Left lobe of liver (tissue), 2 donors: ENCODE results near the gene TULP1. TPM values are rescaled to one million over a fixed set of nuclear protein-coding genes. Genes with fewer than 3 reads are reported as not detected.
"Not testable (repeated sequence)": the region's sequence is repeated elsewhere in the genome, so short reads cannot be mapped to it uniquely, and the experiment has no call there.

Experiments used
- ATAC-seq: fragments of 200-7000 bp; cut with Tn5 transposase; one replicate; pipeline ENCODE4 v1.9.1; 2020; ENCODE audit warnings: mild to moderate bottlenecking, moderate library complexity
- DNase-seq: peaks from one replicate; pipeline ENCODE4 v3.0.0-alpha.2; 2020; ENCODE audit warnings: low spot score
- total RNA-seq: library from RNA; stranded (reverse); gene quantifications from one replicate; pipeline ENCODE4 v1.2.1, GENCODE V29; 2021
- donor health status: DM: no; HTN: no; CAD: no; lungs with moderate emphysema.
- donor health status: DM: no; HTN: yes; CAD: no.

TULP1 gene
- total RNA-seq, 1 donor from 2014 or later, result not detected

DNA sequence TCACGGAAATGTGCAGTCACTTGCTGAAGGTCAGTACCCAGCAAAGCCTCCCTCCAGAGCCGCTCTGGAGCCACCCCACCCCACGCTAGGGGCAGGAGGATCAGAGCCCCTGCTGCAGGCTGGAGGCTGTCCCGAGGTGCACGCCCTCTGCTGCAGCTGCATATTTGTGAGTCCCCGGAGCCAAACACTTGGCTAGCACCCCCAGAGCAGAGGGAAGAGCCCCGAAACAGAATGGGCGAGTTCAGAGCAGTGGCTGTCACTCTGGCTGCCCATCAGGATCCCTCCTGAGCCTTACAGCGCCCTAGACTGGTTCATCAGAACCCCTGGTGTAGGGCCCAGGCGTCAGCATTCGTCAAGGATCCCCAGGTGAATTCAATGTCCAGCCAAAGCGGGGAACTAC is 9.5 kb upstream of the TULP1 start:
- DNase-seq, result no peak

DNA sequence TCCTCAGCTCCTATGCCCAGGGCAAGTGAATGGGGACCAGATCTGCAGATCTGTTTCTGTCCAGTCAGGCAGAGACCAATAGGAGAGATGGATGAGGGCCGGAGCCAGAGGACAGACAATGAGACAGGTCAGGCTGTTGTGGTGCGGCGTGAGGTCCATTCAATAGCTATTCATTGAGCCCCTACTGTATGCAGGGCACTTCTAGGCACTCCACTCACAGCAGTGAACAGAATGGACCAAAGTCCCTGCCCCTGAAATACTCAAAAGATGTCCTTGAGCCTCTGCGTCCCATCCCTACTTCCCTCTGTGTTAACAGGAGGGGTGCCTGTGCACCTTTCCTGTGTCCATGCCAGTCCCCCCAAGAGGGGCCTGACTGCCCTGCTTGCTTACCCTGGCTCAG is 8.5 kb upstream of the TULP1 start:
- no peak for DNase-seq
- ATAC-seq, result no peak

More for the DNA sequence above, 9.5 kb upstream of the TULP1 start:
- no peak for ATAC-seq

DNA sequence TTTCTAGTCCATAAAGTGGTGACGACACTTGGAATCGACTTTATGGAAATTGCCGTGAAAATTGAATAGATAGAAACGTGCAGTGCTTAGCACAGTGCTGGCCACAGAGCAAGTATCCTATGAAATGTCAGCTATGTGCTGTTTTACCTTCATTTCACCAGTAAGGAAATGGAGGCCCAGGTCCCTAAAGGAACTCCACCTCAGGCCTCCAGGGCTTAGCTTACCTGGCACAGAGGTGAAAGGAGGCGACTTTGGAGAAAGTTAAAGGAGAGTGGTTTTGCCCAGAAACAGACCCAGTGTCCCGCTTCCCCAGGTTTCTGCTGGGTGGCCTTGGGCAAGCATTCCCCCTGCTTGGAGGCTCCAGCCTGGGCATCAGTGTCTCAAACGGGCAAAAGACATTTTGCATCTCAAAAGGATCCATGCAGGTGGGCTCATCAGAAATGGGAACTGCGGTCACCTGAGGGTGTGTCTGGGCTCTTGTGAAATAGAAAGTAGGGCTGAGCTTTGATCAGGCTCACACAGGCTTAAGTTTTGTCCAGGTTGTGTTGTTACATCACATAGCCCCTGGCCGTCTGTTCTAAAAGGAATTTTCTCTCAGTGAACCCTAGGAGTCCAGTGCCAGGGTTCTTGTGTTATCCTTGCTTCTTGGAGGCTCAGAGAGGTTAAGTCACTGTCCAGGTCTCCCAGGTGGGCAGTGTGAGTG is 6.8 kb upstream of the TULP1 start:
- no peak for DNase-seq

DNA sequence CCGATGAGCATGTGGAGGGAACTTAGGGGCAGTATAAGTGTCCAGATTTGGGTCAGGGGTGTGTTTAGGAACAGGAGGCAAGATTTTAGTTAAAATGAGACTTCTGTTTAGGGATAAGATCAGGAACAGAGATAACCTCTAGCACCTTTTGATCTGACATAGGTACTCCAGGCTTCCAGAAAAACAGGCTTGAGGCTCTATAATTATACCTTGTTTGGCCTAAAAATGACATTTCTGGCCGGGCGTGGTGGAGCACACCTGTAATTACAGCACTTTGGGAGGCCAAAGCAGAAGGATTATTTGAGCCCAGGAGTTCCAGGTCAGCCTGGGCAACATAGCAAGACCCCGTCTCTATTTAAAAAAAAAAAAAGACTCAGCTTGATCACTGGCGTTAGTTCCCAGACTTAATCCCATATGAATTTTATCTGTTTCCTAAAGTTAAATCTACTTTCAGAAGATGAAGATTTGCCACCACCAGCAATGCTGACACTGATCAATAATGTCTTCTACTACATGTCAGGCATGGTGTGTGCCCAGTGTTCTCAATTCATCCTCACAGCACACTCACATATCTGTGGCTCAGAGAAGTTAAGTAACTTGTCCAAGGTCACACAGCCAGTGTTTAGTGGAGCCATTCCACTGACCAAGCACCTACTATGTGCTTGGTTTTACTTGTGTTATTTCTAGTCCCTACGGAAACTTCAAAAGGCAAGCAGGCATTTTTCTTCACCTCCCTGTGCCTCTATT is 6.0 kb upstream of the TULP1 start:
- no peak for ATAC-seq
- no peak for DNase-seq

More for the DNA sequence above, 6.8 kb upstream of the TULP1 start:
- ATAC-seq, result no peak

DNA sequence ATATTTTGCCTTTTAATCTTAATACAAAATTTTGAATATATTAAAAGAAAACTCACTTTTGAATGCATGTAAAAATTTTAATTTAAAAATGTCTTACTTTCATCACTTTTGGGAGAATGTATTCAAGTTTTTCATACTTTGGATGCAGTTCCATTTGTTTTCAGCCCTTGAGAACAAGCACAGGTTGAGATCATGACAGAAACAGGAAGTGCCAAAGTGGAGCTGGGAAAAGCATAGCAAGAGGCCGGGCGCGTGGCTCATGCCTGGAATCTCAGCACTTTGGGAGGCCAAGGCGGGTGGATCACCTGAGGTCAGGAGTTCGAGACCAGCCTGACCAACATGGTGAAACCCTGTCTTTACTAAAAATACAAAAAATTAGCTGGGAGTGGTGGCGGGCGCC is 5.3 kb upstream of the TULP1 start:
- not testable (repeated sequence) for ATAC-seq, DNase-seq

DNA sequence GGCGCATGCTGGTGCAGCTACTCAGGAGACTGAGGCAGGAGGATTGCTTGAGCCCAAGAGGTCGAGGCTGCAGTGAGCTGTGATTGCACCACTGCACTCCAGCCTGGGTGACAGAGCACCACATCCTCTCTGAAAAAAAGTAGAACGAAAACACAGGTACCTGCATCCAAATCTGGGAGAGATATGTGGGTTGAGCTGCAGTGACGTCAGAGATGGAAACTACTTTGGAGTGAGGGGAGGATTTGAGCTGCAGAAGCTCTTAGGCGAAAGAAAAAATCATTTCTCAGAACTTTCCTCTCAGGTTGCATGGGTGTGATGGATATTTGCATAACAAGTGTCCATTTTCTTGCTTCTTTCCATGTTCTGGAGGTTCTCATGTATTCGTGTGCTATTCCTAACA is 4.0 kb upstream of the TULP1 start:
- ATAC-seq (no peak), DNase-seq (no peak)

DNA sequence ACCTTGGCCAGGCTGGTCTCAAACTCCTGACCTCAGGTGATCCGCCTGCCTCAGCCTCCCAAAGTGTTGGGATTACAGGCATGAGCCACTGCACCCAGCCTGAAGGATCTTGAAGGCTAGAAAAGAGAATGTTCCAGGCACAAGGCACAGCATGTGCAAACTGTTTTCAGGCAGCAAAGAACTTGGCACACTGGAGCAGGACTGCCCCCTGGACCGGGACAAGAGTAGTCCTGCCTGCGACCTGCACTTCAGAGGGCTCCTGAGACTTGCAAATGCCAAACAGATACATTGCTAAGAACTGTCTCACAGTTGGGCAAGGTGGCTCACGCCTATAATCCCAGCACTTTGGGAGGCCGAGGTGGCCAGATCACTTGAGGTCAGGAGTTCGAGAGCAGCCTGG is 3.2 kb upstream of the TULP1 start:
- not testable (repeated sequence) for ATAC-seq

DNA sequence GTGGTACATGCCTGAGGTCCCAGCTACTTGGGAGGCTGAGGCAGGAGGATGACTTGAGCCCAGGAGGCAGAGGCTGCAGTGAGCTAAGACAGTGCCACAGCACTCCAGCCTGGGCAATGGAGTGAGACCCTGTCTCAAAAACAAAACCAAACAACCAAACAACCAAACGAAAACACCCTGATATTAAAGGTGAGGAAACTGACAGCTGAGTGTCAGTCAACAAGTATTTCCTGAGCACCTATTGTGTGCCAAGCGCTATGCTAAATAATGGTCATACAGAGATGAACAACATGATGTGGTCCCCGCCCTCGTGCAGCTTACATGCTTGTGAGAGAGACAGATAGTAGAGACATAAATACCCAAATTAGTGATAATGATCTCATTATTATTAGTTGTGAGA is 1.9 kb upstream of the TULP1 start:
- DNase-seq (no peak), ATAC-seq (no peak)

More for the DNA sequence above, 3.2 kb upstream of the TULP1 start:
- DNase-seq, result not testable (repeated sequence)

DNA sequence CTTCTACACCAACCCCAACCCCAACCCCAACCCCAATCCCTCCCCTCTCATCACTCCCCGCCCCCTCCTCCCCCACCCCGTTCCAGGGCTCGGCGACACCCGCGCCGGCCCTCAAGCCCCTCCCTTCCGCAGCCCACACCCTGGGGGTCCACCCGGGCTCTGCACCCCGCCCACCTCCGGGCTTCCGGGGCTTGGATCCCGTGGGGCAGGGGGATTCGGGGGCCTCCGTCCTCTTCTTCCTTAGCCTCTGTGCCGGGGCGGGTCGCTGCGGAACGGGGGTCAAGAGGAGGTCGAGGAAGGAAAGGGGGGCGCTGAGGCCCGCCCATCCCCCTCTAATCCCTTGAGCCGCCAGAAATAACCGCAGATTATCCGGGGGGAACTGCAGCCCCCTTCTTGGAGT is 690 bp downstream of the TULP1 start:
- ATAC-seq, result no peak

DNA sequence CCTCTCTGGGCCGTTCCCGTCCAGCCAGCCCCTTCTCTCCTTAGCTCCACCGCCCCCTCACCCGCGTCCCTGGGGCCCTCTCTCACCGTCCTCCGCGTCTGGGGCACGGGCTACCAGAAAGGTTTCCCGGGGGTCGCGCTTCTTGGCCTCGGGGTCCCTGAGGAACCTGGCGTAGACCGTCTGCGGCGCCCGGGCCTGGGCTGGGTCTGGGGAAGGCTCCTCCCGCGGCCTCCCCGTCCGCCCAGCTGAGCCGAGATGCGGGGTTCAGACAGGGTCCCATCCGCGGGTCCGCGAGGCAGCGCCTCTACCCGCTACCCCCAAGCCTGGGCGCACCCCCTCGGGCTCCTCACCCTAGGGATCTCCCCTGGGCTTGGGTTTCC is 1.1 kb downstream of the TULP1 start:
- ATAC-seq (no peak), DNase-seq (no peak)

More for the DNA sequence above, 690 bp downstream of the TULP1 start:
- no peak for DNase-seq

DNA sequence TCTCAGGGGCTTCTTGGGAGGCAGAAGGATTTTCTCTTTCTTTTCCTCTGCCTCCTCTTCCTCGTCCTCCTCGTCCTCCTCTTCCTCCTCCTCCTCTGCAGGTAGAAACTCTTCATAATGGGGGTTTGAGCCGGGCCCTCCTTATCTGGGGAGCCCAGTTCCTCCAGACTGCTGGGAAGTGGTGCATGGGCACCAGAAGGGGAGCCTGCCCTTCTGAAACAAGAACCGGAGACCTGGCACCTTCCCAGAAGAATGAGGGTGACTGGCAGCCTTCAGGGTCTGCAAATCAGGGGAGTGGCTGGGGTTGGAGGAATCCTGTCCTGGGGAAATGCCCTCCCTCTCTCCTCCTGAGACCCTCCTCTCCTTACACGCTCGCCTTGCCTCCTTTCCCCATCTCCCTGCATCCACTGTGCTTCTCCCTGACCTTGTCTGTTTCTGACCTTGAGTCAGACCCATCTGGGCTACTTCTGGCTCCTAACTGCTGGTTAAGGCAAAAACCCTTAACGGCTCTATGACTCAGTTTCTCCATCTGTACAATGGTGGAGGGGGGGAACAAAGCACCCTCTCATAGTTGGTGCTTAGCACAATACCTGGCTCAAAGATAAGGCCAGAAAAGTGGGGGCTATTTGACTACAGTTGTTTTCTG is 1.7 kb downstream of the TULP1 start:
- ATAC-seq, result no peak
- DNase-seq, result no peak

DNA sequence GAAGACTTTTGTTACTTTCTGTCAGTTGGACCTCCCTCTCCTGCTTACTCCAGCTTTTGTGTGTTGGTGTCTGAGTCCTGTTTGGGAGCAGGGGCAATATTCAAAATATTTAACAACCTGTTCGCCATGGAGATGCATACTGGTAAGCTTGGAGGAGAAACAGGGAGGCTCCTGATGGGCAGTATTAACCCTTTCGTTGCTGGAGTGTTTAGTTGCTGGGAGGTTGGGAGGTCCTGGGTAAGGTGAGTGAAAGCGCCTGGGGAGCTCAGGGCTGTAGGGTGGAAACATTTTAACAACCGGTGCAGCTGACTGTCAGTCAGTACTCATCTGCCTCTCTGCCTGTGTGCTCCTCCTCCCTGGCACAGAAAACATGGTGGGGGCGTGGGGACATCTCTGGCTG is 4.2 kb downstream of the TULP1 start:
- no peak for ATAC-seq
- DNase-seq, result no peak

DNA sequence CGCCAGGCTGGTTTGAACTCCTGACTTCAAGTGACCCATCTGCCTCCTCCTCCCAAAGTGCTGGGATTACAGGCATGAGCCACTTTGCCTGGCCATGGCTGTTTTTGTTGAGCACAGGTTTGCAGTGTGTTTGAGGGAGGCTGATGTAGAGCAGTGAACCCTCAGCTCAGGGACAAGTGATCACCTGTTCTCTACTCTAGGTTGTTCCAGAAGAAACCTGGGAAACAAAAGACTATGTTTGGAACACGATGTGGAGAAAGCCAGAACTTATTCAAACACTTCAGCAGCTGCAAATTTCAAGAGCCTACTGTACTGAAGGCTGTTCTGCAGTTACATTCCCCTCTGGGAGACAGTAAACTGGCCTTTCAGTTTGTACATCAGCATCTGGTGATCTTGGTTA is 4.7 kb downstream of the TULP1 start:
- ATAC-seq (no peak), DNase-seq (no peak)

DNA sequence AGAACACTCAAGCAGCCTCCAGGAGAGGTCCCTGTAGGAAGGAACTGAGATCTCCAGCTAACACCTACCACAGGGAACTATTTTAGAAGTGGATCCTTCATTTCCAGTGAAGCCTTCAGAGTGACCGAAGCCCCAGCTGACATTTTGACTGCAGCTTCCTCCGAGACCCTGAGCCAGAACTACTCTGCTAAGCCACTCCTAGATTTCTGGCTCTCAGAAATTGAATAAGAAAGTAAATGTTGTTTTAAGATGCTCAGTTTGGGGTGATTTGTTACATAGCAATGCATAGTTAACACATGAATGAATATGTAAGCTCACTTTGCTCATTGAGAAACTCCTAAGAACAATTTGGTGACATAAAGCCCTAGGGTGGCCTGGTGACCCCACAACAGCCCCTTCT is 5.5 kb downstream of the TULP1 start:
- ATAC-seq (no peak), DNase-seq (no peak)

DNA sequence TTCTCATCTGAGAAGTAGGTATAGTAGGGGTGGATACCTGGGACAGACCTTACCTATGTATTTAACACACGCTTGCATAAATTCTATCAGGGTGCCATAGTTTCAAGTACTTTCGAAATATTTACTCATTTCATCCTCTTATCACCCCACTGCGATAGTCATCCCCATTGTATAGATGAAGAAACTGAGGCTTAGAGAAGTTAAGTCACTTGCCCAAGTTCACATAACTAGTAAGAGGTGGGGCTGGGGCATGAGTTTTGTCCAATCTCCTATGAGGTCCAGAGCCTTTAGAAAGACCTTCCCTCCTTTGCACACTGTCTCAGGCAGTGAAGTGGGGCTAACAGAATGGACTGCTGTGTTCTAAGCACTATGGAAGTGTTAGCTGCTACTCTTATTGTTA is 6.2 kb downstream of the TULP1 start:
- DNase-seq (no peak), ATAC-seq (no peak)

DNA sequence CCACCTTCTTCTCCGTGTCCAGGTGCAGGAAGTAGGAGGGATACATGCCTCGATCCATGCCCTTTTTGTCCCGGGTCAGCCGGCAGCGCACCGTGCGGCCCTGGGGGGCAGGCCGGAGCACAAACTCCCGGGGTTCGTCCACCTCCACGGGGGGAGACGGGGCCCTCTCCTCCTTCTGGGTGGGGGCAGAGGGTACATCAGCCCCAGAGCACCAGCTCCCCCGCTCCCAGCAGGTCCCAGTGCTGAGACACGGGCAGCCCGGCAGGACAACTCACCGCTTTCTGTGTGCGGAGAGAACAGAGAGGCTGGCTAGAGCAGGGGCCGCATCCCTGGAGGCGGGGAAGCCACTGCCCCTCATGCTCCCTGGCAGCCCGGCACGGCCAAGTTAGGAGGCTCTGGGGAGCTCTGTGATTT is 6.7 kb downstream of the TULP1 start:
- ATAC-seq, result no peak
- no peak for DNase-seq

DNA sequence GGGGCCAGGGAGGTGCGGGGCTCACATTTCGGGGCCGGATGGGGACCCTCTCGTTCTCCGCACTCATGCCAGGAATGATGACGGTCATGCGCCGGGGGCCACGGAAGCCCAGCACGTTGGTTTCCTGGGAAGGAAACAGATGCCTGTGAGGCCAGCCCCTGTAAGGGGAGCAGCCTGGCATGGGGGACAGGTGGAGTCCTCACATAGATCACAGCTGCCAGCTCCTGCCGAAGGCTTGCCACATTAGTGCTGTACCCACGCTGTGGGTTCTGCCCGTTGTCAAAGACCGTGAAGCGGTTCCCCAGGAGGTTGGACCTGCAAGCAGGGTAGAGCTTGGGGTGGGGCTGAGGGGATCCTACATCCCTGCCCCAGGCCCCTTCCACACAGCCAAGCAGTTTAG is 9.2 kb downstream of the TULP1 start:
- DNase-seq (no peak), ATAC-seq (no peak)

DNA sequence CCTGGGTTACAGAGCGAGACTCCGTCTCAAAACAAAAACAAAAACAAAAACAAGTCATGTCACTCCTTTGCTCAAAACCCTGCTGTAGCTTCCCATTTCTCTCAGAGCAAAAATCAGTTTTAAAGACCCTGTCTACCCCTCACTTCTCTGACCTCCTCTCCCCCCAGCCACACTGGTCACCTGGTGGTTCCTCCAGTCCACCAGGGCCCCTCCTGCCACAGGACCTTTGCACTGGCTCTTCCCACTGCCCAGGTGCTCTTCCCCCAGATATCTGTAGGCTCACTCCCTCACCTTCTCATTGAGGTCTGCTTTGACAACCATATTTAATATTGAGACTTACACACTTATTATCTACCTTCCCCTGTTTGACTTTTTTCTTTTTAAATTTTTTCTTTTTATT is 10.9 kb downstream of the TULP1 start:
- no peak for ATAC-seq
- no peak for DNase-seq

DNA sequence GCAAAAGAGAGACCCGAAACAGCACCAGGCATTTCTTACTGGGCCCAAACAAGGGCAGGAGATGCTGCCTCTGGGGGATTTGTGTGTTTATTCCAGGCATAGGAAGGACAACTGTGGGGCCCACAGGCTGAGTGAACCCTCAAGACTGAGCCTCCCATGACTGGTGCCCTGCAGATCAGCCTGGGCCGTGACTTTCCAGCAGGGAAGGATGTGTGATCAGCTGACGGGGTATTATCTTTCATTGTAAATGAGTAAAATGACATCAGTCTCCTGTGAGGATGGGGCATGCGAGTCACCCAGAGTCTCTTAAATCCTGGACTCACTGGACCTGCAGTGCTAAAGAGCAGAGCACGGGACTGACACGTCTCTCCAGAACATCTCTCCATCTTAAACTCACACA is 11.9 kb downstream of the TULP1 start:
- ATAC-seq (no peak), DNase-seq (no peak)

DNA sequence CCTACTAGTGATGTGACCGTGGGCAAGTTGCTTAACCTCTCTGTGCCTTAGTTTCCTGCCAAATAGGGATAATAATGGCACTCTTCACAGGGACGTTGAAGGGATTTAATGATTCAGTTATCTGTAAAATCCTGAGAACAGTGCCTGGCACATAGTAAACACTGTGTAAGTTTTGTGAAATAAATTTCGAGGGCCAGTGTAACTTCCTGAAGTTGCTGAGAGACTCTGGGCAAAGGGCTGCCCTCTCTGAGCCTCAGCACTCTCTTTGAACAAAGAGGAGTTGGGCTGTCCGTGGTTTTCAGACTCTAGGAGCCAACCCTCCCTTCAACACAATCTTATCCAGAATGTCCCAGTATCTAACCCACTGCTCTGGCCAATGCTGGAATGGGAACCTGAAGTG is 13.3 kb downstream of the TULP1 start:
- DNase-seq (no peak), ATAC-seq (no peak)

DNA sequence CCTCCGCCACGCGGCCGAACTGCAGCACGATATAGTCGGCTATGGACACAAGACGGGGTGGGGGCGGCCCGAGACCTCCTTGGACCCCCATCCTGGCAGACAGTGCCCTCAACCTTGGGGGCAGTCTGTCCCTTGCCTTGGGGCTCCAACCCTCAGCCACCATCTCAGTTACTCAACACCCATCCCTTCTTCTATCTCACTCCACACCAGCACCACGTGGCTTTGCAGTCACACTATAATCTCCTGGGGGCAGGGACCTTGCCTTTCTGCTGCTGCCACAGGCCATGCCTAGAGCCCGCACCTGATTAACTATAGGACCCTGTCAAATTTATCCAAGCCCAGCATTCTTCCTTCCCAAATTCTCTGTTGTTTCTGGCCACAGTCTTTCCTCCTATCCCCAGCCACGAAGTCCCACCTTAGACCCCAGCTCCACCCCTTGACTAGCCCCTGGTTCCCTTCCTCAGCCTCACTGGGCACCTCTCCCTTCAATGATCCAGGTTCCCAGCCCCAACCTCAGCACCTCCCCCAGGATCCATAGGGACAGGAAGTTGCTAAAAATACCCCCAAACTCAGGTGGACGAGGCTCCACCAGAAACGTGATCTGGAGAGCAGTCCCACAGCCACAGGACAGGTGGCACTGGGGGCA is 14.2 kb downstream of the TULP1 start:
- DNase-seq, result no peak

More for the DNA sequence above, 14.2 kb downstream of the TULP1 start:
- no peak for ATAC-seq
